Measurements from ENCODE around the gene PLCD4.

DNA sequence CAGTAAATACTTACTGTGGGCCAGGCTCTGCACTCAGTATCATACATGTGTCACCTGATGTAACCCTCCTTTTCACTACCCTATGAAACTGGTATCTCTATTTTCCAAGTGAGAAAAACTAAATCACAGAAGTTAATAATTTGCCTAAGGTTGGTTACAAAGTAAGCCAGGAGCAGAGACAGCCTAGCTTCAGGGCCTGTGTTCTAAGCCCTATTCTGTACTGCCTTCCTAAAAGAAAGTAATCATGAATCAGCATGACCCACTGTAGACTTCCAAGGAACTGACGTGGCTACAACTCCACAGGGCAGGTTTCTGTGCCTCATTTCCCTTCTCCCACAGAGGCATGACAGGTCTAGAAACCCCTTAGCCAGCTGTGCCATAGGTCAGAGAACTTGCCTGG is 37.4 kb downstream of the PLCD4 start:
- TF ChIP-seq POLR2A (IDR thresholded peaks at IDR 0.05) (no peak), CTCF (IDR thresholded peaks at IDR 0.05) (no peak)
